HG03520 (cell line): Measurements from ENCODE around the gene RSPH10B2.
"Not testable (repeated sequence)": the region's sequence is repeated elsewhere in the genome, so short reads cannot be mapped to it uniquely, and the experiment has no call there.

ENCODE experiments used
- ATAC-seq: cut with Tn5 transposase; IDR thresholded peaks from one replicate; pipeline ENCODE4 v1.9.1; 2021; ENCODE audit warnings: mild to moderate bottlenecking, moderate library complexity; ENCODE audit not compliant: unreplicated experiment

The RSPH10B2 gene

GRCh38 chr7:6781581-6781980 lies 27.7 kb downstream of the RSPH10B2 start:
- not testable (repeated sequence) for ATAC-seq

GRCh38 chr7:6789353-6789752 lies 35.5 kb downstream of the RSPH10B2 start:
- not testable (repeated sequence) for ATAC-seq

- not testable (repeated sequence) for ATAC-seq
Measured at GRCh38 chr7:6792113-6792872, 38.4 kb downstream of the RSPH10B2 start.

GRCh38 chr7:6794276-6794675 lies 40.4 kb downstream of the RSPH10B2 start:
- ATAC-seq = not testable (repeated sequence)

GRCh38 chr7:6797218-6797617 lies 43.3 kb downstream of the RSPH10B2 start:
- not testable (repeated sequence) for ATAC-seq

- not testable (repeated sequence) for ATAC-seq
Measured at GRCh38 chr7:6798047-6798446, 44.1 kb downstream of the RSPH10B2 start.

GRCh38 chr7:6799887-6800286 lies 46.0 kb downstream of the RSPH10B2 start:
- ATAC-seq = not testable (repeated sequence)

GRCh38 chr7:6800331-6800730 lies 46.4 kb downstream of the RSPH10B2 start:
- not testable (repeated sequence) for ATAC-seq

GRCh38 chr7:6807393-6807918 lies 53.6 kb downstream of the RSPH10B2 start:
- not testable (repeated sequence) for ATAC-seq

GRCh38 chr7:6807959-6808358 lies 54.1 kb downstream of the RSPH10B2 start:
- not testable (repeated sequence) for ATAC-seq

- not testable (repeated sequence) for ATAC-seq
Measured at GRCh38 chr7:6813011-6813410, 59.1 kb downstream of the RSPH10B2 start.

GRCh38 chr7:6815470-6815869 lies 61.6 kb downstream of the RSPH10B2 start:
- not testable (repeated sequence) for ATAC-seq

GRCh38 chr7:6821622-6822021 lies 67.7 kb downstream of the RSPH10B2 start:
- not testable (repeated sequence) for ATAC-seq

- ATAC-seq = peak; percentile 23
Measured at GRCh38 chr7:6825236-6826125, 71.6 kb downstream of the RSPH10B2 start.

GRCh38 chr7:6826151-6826550 lies 72.2 kb downstream of the RSPH10B2 start, which contains the start of gene CCZ1B:
Gene CCZ1B, minus strand, starts transcription at chr7:6826275. Its CDS starts 78 bp downstream, at chr7:6826197.
- peak; percentile 99 for ATAC-seq

GRCh38 chr7:6827180-6827579 lies 73.3 kb downstream of the RSPH10B2 start:
- not testable (repeated sequence) for ATAC-seq

- not testable (repeated sequence) for ATAC-seq
Measured at GRCh38 chr7:6829616-6830015, 75.7 kb downstream of the RSPH10B2 start.

- not testable (repeated sequence) for ATAC-seq
Measured at GRCh38 chr7:6830026-6830425, 76.1 kb downstream of the RSPH10B2 start.

GRCh38 chr7:6831018-6831725 lies 77.3 kb downstream of the RSPH10B2 start:
- no peak for ATAC-seq

- no peak for ATAC-seq
Measured at GRCh38 chr7:6833636-6834035, 79.7 kb downstream of the RSPH10B2 start.

- ATAC-seq = not testable (repeated sequence)
Measured at GRCh38 chr7:6835521-6835920, 81.6 kb downstream of the RSPH10B2 start.
